HEK293 (cell line): Measurements from ENCODE around the gene SNAPC4.

Experiments
- CTCF ChIA-PET: fragments of 350-600 bp; formaldehyde crosslinking; extraction: SDS; loops from one replicate; lab custom pipeline; 2021; ENCODE audit warnings: antibody characterized with exemption; lab: Yijun Ruan, JAX
- POLR2A ChIA-PET: fragments of 300-600 bp; formaldehyde crosslinking; extraction: SDS; loops from one replicate; lab custom pipeline; 2020; ENCODE audit warnings: antibody characterized with exemption, inconsistent platforms; lab: Yijun Ruan, JAX
- H3K27ac ChIP-seq: fragments of 200-500 bp; sonication (Bioruptor generic); 2 replicates; pipeline ENCODE4 v1.5.1; 2014; ENCODE audit warnings: low read depth, low read length, control low read depth, inconsistent platforms; ENCODE audit errors: extremely low read depth
- H3K36me3 ChIP-seq, 2 experiments: fragments of 200-500 bp in 1 of 2; sonication (Bioruptor generic) in 1 of 2; 1 replicate in 1 of 2; 2 replicates in 1 of 2; pipeline ENCODE4 v1.5.1; 2014 to 2017; ENCODE audit warnings: inconsistent platforms in 2 of 2, low read length in 2 of 2; ENCODE audit not compliant: control insufficient read depth in 2 of 2, insufficient read depth in 1 of 2
- H3K4me1 ChIP-seq: fragments of 200-500 bp; sonication (Bioruptor generic); 2 replicates; pipeline ENCODE4 v1.5.1; 2014; ENCODE audit warnings: mild to moderate bottlenecking, low read length, inconsistent platforms; ENCODE audit not compliant: control insufficient read depth, insufficient read depth
- H3K4me3 ChIP-seq: 2 replicates; pipeline ENCODE4 v1.5.1; 2011; ENCODE audit warnings: low read depth, mild to moderate bottlenecking, control low read depth, low read length, moderate library complexity
- H3K9me3 ChIP-seq: fragments of 200-500 bp; sonication (Bioruptor generic); 2 replicates; pipeline ENCODE4 v1.5.1; 2014; ENCODE audit warnings: low read depth, low read length, inconsistent platforms; ENCODE audit not compliant: control insufficient read depth, insufficient read depth
- EGR2 ChIP-seq: fragments of 450-650 bp; formaldehyde crosslinking; IDR thresholded peaks from 2 replicates; pipeline ENCODE4 v1.5.1; 2016; ENCODE audit warnings: low read depth, missing biosample characterization, missing genetic modification characterization
- GLIS1 ChIP-seq: fragments of 450-650 bp; formaldehyde crosslinking; IDR thresholded peaks from 2 replicates; pipeline ENCODE4 v1.5.1; 2016; ENCODE audit warnings: missing biosample characterization, missing genetic modification characterization
- GLIS2 ChIP-seq: fragments of 450-650 bp; formaldehyde crosslinking; IDR thresholded peaks from 2 replicates; pipeline ENCODE4 v1.5.1; 2016; ENCODE audit warnings: missing biosample characterization, missing genetic modification characterization
- HOXD13 ChIP-seq: sonication (generic); formaldehyde crosslinking; IDR thresholded peaks from 2 replicates; pipeline ENCODE4 v1.8.0; 2022; ENCODE audit warnings: missing genetic modification reagents, borderline replicate concordance
- IKZF3 ChIP-seq: fragments of 450-650 bp; IDR thresholded peaks from 2 replicates; pipeline ENCODE4 v1.5.0; 2018; ENCODE audit warnings: missing biosample characterization, mild to moderate bottlenecking, missing genetic modification characterization, moderate library complexity
- ZFP41 ChIP-seq: fragments of 450-650 bp; formaldehyde crosslinking; IDR thresholded peaks from 2 replicates; pipeline ENCODE4 v1.5.1; 2016; ENCODE audit warnings: missing biosample characterization, missing genetic modification characterization, borderline replicate concordance
- ZNF140 ChIP-seq: fragments of 450-650 bp; formaldehyde crosslinking; IDR thresholded peaks from 2 replicates; pipeline ENCODE4 v1.5.1; 2016; ENCODE audit warnings: missing biosample characterization, missing genetic modification characterization
- ZNF16 ChIP-seq: fragments of 450-650 bp; formaldehyde crosslinking; IDR thresholded peaks from 2 replicates; pipeline ENCODE4 v1.5.1; 2016; ENCODE audit warnings: low read depth, missing biosample characterization, missing genetic modification characterization
- ZNF169 ChIP-seq: fragments of 450-650 bp; formaldehyde crosslinking; IDR thresholded peaks from 2 replicates; pipeline ENCODE4 v1.5.1; 2016; ENCODE audit warnings: missing biosample characterization, missing genetic modification characterization
- ZNF274 ChIP-seq, 2 experiments: fragments of 200-500 bp in 1 of 2; fragments of 450-650 bp in 1 of 2; sonication (Bioruptor generic) in 1 of 2; formaldehyde crosslinking in 1 of 2; IDR thresholded peaks; 2 replicates each; pipeline versions ENCODE4 v1.5.1 to v1.6.1; 2014 to 2016; ENCODE audit warnings: borderline replicate concordance in 1 of 2, inconsistent platforms in 1 of 2, low read length in 1 of 2, missing biosample characterization in 1 of 2, missing genetic modification characterization in 1 of 2
- ZNF350 ChIP-seq: fragments of 450-650 bp; formaldehyde crosslinking; IDR thresholded peaks from 2 replicates; pipeline ENCODE4 v1.5.0; 2017; ENCODE audit warnings: missing biosample characterization, mild to moderate bottlenecking, missing genetic modification characterization
- ZNF426 ChIP-seq: fragments of 450-650 bp; formaldehyde crosslinking; IDR thresholded peaks from 2 replicates; pipeline ENCODE4 v1.5.1; 2017; ENCODE audit warnings: missing biosample characterization, missing genetic modification characterization, mild to moderate bottlenecking, inconsistent platforms, moderate library complexity
- ZNF473 ChIP-seq: fragments of 450-650 bp; formaldehyde crosslinking; IDR thresholded peaks from 2 replicates; pipeline ENCODE4 v1.5.1; 2017; ENCODE audit warnings: missing biosample characterization, missing genetic modification characterization
- ZNF600 ChIP-seq: fragments of 450-650 bp; formaldehyde crosslinking; IDR thresholded peaks from 2 replicates; pipeline ENCODE4 v1.5.1; 2016; ENCODE audit warnings: missing biosample characterization, missing genetic modification characterization
- ZNF660 ChIP-seq: fragments of 450-650 bp; IDR thresholded peaks from 2 replicates; pipeline ENCODE4 v1.5.1; 2018; ENCODE audit warnings: missing biosample characterization, mild to moderate bottlenecking, missing genetic modification characterization
- TF ChIP-seq, protein P1 (sequence below): fragments of 450-650 bp; formaldehyde crosslinking; IDR thresholded peaks from 2 replicates; pipeline ENCODE4 v1.5.1; 2016; ENCODE audit warnings: missing biosample characterization, missing genetic modification characterization
- TF ChIP-seq, protein P2 (sequence below): fragments of 450-650 bp; formaldehyde crosslinking; IDR thresholded peaks from 2 replicates; pipeline ENCODE4 v1.5.1; 2016; ENCODE audit warnings: missing biosample characterization, missing genetic modification characterization
- TF ChIP-seq, protein P3 (sequence below): fragments of 450-650 bp; formaldehyde crosslinking; IDR thresholded peaks from 2 replicates; pipeline ENCODE4 v1.5.1; 2016; ENCODE audit warnings: missing biosample characterization, missing genetic modification characterization
- TF ChIP-seq, protein P4 (sequence below): fragments of 450-650 bp; formaldehyde crosslinking; IDR thresholded peaks from 2 replicates; pipeline ENCODE4 v1.5.1; 2016; ENCODE audit warnings: missing biosample characterization, missing genetic modification characterization
- TF ChIP-seq, protein P5 (sequence below): fragments of 450-650 bp; formaldehyde crosslinking; IDR thresholded peaks from 2 replicates; pipeline ENCODE4 v1.5.1; 2017; ENCODE audit warnings: missing biosample characterization, mild to moderate bottlenecking, missing genetic modification characterization, moderate library complexity
- TF ChIP-seq, protein P6 (sequence below): fragments of 450-650 bp; formaldehyde crosslinking; conservative IDR thresholded peaks from 2 replicates; pipeline ENCODE4 v1.5.1; 2016; ENCODE audit warnings: low read depth, missing biosample characterization, missing genetic modification characterization

The SNAPC4 gene

DNA sequence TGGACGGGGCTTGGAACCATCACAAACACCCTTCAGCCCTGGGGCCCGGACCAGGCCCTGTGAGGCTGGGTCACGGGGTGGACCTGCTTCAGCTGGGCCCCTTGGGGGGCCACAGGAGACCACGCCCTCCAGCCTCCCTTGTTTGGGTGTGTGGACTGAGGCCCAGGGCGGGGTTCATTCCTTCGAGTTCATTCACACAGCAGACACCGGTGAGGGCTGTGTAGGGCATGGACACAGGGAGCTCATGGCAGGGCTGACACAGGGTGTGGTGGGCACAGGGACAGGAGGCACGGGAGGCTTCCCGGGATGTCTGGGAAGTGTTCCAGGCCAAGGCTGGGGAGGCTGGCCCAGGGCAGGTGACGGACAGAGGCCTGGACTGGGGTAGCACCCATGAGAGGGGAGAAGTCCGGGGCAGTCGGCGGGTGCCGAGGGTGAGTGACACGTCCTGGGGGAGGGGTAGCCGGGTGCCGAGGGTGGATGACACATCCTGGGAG lies 45.3 kb downstream of the SNAPC4 start (continued):
- TF ChIP-seq, protein P1, sequence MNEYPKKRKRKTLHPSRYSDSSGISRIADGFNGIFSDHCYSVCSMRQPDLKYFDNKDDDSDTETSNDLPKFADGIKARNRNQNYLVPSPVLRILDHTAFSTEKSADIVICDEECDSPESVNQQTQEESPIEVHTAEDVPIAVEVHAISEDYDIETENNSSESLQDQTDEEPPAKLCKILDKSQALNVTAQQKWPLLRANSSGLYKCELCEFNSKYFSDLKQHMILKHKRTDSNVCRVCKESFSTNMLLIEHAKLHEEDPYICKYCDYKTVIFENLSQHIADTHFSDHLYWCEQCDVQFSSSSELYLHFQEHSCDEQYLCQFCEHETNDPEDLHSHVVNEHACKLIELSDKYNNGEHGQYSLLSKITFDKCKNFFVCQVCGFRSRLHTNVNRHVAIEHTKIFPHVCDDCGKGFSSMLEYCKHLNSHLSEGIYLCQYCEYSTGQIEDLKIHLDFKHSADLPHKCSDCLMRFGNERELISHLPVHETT = no peak
- TF ChIP-seq ZNF16 (no peak), ZNF169 (tag by site-specific recombination) (no peak), ZNF426 (tag by site-specific recombination) (no peak), IKZF3 (0 out of 2 replicates have a peak, but pooled peaks have one; percentile 24), ZNF600 (tag by site-specific recombination) (peak; percentile 85), EGR2 (tag by site-specific recombination) (0 out of 2 replicates have a peak, but pooled peaks have one; percentile 11), ZNF140 (no peak), HOXD13 (CRISPR knock-in tag) (no peak), GLIS1 (tag by site-specific recombination) (peak; percentile 10; the same call in 1 of the 2 replicates), ZNF274 (IDR thresholded peaks at IDR 0.05; ENCODE audit: low read length) (no peak), ZNF274 (tag by site-specific recombination; IDR thresholded peaks at IDR 0.05; ENCODE audit: borderline replicate concordance) (no peak)
- TF ChIP-seq, protein P2, sequence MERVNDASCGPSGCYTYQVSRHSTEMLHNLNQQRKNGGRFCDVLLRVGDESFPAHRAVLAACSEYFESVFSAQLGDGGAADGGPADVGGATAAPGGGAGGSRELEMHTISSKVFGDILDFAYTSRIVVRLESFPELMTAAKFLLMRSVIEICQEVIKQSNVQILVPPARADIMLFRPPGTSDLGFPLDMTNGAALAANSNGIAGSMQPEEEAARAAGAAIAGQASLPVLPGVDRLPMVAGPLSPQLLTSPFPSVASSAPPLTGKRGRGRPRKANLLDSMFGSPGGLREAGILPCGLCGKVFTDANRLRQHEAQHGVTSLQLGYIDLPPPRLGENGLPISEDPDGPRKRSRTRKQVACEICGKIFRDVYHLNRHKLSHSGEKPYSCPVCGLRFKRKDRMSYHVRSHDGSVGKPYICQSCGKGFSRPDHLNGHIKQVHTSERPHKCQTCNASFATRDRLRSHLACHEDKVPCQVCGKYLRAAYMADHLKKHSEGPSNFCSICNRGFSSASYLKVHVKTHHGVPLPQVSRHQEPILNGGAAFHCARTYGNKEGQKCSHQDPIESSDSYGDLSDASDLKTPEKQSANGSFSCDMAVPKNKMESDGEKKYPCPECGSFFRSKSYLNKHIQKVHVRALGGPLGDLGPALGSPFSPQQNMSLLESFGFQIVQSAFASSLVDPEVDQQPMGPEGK (tag by site-specific recombination) = peak; percentile 61
- TF ChIP-seq, protein P3, sequence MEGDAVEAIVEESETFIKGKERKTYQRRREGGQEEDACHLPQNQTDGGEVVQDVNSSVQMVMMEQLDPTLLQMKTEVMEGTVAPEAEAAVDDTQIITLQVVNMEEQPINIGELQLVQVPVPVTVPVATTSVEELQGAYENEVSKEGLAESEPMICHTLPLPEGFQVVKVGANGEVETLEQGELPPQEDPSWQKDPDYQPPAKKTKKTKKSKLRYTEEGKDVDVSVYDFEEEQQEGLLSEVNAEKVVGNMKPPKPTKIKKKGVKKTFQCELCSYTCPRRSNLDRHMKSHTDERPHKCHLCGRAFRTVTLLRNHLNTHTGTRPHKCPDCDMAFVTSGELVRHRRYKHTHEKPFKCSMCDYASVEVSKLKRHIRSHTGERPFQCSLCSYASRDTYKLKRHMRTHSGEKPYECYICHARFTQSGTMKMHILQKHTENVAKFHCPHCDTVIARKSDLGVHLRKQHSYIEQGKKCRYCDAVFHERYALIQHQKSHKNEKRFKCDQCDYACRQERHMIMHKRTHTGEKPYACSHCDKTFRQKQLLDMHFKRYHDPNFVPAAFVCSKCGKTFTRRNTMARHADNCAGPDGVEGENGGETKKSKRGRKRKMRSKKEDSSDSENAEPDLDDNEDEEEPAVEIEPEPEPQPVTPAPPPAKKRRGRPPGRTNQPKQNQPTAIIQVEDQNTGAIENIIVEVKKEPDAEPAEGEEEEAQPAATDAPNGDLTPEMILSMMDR = no peak

DNA sequence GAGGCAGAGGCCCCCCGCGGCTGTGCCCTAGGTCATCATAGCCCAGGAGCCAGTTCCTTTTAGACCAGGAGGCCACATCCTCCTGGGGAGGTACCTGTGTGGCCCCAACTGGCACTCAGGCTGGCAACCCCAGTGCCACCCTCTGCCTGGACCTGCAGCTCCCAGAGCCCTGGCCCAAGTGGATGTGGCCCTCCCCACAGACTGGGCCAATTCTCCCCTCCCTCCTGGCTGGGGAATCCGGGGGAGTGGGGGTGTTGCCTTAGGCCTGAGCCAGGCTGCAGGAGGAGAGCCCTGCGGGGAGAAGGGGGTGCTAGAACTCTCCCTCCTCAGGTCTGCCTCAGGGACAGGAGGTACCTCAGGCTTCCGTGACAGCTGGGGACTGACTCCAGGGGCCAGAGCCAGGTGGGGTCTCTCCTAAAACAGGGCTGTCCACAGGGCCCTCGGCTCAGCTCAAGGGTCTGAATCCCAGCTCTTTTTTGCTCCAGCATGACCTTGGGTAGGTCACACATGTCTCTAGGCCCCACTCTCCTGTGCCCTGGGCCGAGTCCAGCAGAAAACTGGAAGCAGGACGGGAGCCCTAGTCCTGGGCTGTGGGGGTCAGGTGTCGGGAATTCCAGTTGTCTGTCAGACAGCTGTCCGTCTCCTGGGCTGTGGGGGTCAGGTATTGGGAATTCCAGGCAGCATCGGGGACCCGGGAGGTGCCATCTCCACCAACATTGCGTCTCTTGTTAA lies 46.0 kb downstream of the SNAPC4 start:
- ChIA-PET CTCF (no interaction called here), POLR2A (interaction anchor here (0.6 to 1.9 kb wide), 5 partner anchors 8 to 862 kb away, joined by 3 to 18 read pairs (median 3); partner anchors contain the start of gene DNLZ)
- Histone ChIP-seq H3K4me3 (no peak overlapping the region), H3K4me1 (no peaks in the 10 kb centered on the region), H3K36me3 (peaks cover 0 to 26% of the 10 kb centered on the region in 2 experiments; a peak in 1 of 3 replicates), H3K27ac (no peak overlapping the region), H3K9me3 (no peaks in the 10 kb centered on the region)
- TF ChIP-seq GLIS2 (peak; percentile 52; the same call in 1 of the 2 replicates), ZNF660 (tag by site-specific recombination) (no peak), ZNF350 (tag by site-specific recombination) (no peak), ZNF473 (tag by site-specific recombination) (no peak), ZFP41 (tag by site-specific recombination) (no peak)
- TF ChIP-seq, protein P4, sequence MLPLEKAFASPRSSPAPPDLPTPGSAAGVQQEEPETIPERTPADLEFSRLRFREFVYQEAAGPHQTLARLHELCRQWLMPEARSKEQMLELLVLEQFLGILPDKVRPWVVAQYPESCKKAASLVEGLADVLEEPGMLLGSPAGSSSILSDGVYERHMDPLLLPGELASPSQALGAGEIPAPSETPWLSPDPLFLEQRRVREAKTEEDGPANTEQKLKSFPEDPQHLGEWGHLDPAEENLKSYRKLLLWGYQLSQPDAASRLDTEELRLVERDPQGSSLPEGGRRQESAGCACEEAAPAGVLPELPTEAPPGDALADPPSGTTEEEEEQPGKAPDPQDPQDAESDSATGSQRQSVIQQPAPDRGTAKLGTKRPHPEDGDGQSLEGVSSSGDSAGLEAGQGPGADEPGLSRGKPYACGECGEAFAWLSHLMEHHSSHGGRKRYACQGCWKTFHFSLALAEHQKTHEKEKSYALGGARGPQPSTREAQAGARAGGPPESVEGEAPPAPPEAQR (tag by site-specific recombination) = no peak
- TF ChIP-seq, protein P5, sequence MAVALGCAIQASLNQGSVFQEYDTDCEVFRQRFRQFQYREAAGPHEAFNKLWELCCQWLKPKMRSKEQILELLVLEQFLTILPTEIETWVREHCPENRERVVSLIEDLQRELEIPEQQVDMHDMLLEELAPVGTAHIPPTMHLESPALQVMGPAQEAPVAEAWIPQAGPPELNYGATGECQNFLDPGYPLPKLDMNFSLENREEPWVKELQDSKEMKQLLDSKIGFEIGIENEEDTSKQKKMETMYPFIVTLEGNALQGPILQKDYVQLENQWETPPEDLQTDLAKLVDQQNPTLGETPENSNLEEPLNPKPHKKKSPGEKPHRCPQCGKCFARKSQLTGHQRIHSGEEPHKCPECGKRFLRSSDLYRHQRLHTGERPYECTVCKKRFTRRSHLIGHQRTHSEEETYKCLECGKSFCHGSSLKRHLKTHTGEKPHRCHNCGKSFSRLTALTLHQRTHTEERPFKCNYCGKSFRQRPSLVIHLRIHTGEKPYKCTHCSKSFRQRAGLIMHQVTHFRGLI (tag by site-specific recombination) = no peak
- TF ChIP-seq, protein P6, sequence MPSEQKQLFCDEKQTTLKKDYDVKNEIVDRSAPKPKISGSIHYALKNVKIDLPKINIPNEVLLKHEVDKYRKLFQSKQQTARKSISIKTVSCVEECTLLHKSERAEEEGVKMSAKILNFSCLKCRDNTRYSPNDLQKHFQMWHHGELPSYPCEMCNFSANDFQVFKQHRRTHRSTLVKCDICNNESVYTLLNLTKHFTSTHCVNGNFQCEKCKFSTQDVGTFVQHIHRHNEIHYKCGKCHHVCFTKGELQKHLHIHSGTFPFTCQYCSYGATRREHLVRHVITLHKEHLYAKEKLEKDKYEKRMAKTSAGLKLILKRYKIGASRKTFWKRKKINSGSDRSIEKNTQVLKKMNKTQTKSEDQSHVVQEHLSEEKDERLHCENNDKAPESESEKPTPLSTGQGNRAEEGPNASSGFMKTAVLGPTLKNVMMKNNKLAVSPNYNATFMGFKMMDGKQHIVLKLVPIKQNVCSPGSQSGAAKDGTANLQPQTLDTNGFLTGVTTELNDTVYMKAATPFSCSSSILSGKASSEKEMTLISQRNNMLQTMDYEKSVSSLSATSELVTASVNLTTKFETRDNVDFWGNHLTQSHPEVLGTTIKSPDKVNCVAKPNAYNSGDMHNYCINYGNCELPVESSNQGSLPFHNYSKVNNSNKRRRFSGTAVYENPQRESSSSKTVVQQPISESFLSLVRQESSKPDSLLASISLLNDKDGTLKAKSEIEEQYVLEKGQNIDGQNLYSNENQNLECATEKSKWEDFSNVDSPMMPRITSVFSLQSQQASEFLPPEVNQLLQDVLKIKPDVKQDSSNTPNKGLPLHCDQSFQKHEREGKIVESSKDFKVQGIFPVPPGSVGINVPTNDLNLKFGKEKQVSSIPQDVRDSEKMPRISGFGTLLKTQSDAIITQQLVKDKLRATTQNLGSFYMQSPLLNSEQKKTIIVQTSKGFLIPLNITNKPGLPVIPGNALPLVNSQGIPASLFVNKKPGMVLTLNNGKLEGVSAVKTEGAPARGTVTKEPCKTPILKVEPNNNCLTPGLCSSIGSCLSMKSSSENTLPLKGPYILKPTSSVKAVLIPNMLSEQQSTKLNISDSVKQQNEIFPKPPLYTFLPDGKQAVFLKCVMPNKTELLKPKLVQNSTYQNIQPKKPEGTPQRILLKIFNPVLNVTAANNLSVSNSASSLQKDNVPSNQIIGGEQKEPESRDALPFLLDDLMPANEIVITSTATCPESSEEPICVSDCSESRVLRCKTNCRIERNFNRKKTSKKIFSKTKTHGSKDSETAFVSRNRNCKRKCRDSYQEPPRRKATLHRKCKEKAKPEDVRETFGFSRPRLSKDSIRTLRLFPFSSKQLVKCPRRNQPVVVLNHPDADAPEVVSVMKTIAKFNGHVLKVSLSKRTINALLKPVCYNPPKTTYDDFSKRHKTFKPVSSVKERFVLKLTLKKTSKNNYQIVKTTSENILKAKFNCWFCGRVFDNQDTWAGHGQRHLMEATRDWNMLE (tag by site-specific recombination) = no peak
